ENCODE results near the gene BHLHA15. TPM values are rescaled to one million over a fixed set of nuclear protein-coding genes. Genes with fewer than 3 reads are reported as not detected.
A peak's percentile ranks its signal among the peaks of the same experiment; 100 is the strongest.

Gene BHLHA15
- total and polyA plus RNA-seq, 2 experiments from 2014 or later = 0.39 to 2.3 TPM

- no peaks in the 10 kb centered on the region for H3K36me3 ChIP-seq (replicated peaks; ENCODE audit: insufficient read depth, low read depth)
- H3K79me2 ChIP-seq = no peaks in the 10 kb centered on the region
- no peaks in the 10 kb centered on the region for H3K27me3 ChIP-seq
- no peaks in the 10 kb centered on the region for H4K20me1 ChIP-seq (ENCODE audit: insufficient read depth, poor library complexity, severe bottlenecking)
- TF ChIP-seq CTCF (IDR thresholded peaks at IDR 0.05; ENCODE audit: poor library complexity) (no peak), EZH2 (IDR thresholded peaks at IDR 0.05; ENCODE audit: borderline replicate concordance) (no peak), EZH2phosphoT487 (IDR thresholded peaks at IDR 0.05; ENCODE audit: low read depth, severe bottlenecking, unreplicated experiment) (no peak)
- H3K4me2 ChIP-seq = no peak overlapping the region
- no peak overlapping the region for H3K4me3 ChIP-seq
- no peaks in the 10 kb centered on the region for H3K9me2 ChIP-seq (replicated peaks; ENCODE audit: insufficient read depth)
- 97% methylated on average over 24 of the region's 24 CpGs for WGBS (ENCODE audit: low lambda C conversion rate, missing lambda C conversion rate)
- DNase-seq (ENCODE audit: low spot score) = no peak
- H2AFZ ChIP-seq = no peak overlapping the region
- no peaks in the 10 kb centered on the region for H3K9me3 ChIP-seq (ENCODE audit: low read depth)
- peaks cover 18% of the 10 kb centered on the region for H3K4me1 ChIP-seq (ENCODE audit: insufficient read depth)
- H3K27ac ChIP-seq = no peak overlapping the region
Observed at GRCh38 chr7:98171449-98171848, 39.8 kb upstream of the BHLHA15 start.

- Histone ChIP-seq H3K4me1 (ENCODE audit: insufficient read depth) (peaks cover 18% of the 10 kb centered on the region), H3K27ac (peak overlapping the region; percentile 65)
- WGBS (ENCODE audit: low lambda C conversion rate, missing lambda C conversion rate) = 93% methylated on average over 20 of the region's 20 CpGs
Observed at GRCh38 chr7:98174334-98175259, 36.6 kb upstream of the BHLHA15 start.

GRCh38 chr7:98175260-98175940, 35.8 kb upstream of the BHLHA15 start:
- TF ChIP-seq EZH2 (IDR thresholded peaks at IDR 0.05; ENCODE audit: borderline replicate concordance) (no peak), CTCF (IDR thresholded peaks at IDR 0.05; ENCODE audit: poor library complexity) (no peak), EZH2phosphoT487 (IDR thresholded peaks at IDR 0.05; ENCODE audit: low read depth, severe bottlenecking, unreplicated experiment) (no peak)
- Histone ChIP-seq H4K20me1 (ENCODE audit: insufficient read depth, poor library complexity, severe bottlenecking) (no peaks in the 10 kb centered on the region), H3K4me3 (no peak overlapping the region), H3K27me3 (no peaks in the 10 kb centered on the region), H3K9me2 (replicated peaks; ENCODE audit: insufficient read depth) (no peaks in the 10 kb centered on the region), H3K27ac (peak overlapping the region; percentile 31), H3K4me1 (ENCODE audit: insufficient read depth) (peaks cover 18% of the 10 kb centered on the region), H2AFZ (no peak overlapping the region), H3K4me2 (peak overlapping the region; percentile 9), H3K9me3 (ENCODE audit: low read depth) (no peaks in the 10 kb centered on the region), H3K79me2 (no peaks in the 10 kb centered on the region), H3K36me3 (replicated peaks; ENCODE audit: insufficient read depth, low read depth) (no peaks in the 10 kb centered on the region)
- WGBS (ENCODE audit: low lambda C conversion rate, missing lambda C conversion rate) = 80% methylated on average over 8 of the region's 8 CpGs
- no peak for DNase-seq (ENCODE audit: low spot score)

More at GRCh38 chr7:98174334-98175259, 36.6 kb upstream of the BHLHA15 start:
- no peak for DNase-seq (ENCODE audit: low spot score)
- H3K79me2 ChIP-seq = no peaks in the 10 kb centered on the region
- H2AFZ ChIP-seq = no peak overlapping the region
- H3K9me3 ChIP-seq (ENCODE audit: low read depth) = no peaks in the 10 kb centered on the region
- H3K27me3 ChIP-seq = no peaks in the 10 kb centered on the region
- H3K36me3 ChIP-seq (replicated peaks; ENCODE audit: insufficient read depth, low read depth) = no peaks in the 10 kb centered on the region
- no peaks in the 10 kb centered on the region for H4K20me1 ChIP-seq (ENCODE audit: insufficient read depth, poor library complexity, severe bottlenecking)
- no peak overlapping the region for H3K4me2 ChIP-seq
- no peak for TF ChIP-seq EZH2 (IDR thresholded peaks at IDR 0.05; ENCODE audit: borderline replicate concordance)
- no peak overlapping the region for H3K4me3 ChIP-seq
- no peaks in the 10 kb centered on the region for H3K9me2 ChIP-seq (replicated peaks; ENCODE audit: insufficient read depth)

GRCh38 chr7:98177553-98177952, 33.7 kb upstream of the BHLHA15 start:
- no peaks in the 10 kb centered on the region for H3K36me3 ChIP-seq (replicated peaks; ENCODE audit: insufficient read depth, low read depth)
- no peak overlapping the region for H3K4me2 ChIP-seq
- H3K27ac ChIP-seq = no peak overlapping the region
- no peaks in the 10 kb centered on the region for H3K9me3 ChIP-seq (ENCODE audit: low read depth)
- H3K4me1 ChIP-seq (ENCODE audit: insufficient read depth) = peaks cover 14% of the 10 kb centered on the region
- WGBS (ENCODE audit: low lambda C conversion rate, missing lambda C conversion rate) = 84% methylated on average over 6 of the region's 6 CpGs
- no peaks in the 10 kb centered on the region for H3K9me2 ChIP-seq (replicated peaks; ENCODE audit: insufficient read depth)
- H2AFZ ChIP-seq = no peak overlapping the region
- H3K79me2 ChIP-seq = no peaks in the 10 kb centered on the region
- H3K27me3 ChIP-seq = no peaks in the 10 kb centered on the region
- no peaks in the 10 kb centered on the region for H4K20me1 ChIP-seq (ENCODE audit: insufficient read depth, poor library complexity, severe bottlenecking)
- no peak overlapping the region for H3K4me3 ChIP-seq
- TF ChIP-seq CTCF (IDR thresholded peaks at IDR 0.05; ENCODE audit: poor library complexity) (no peak), EZH2phosphoT487 (IDR thresholded peaks at IDR 0.05; ENCODE audit: low read depth, severe bottlenecking, unreplicated experiment) (no peak), EZH2 (IDR thresholded peaks at IDR 0.05; ENCODE audit: borderline replicate concordance) (no peak)
- no peak for DNase-seq (ENCODE audit: low spot score)

All from hepatocyte (in vitro differentiated cells).